H9 (cell line): ENCODE data around the gene SAMD8. TPM values are rescaled to one million over a fixed set of nuclear protein-coding genes. Genes with fewer than 3 reads are reported as not detected.

Experiments used
- DNase-seq: peaks from one replicate; pipeline ENCODE4 v3.0.0-alpha.2; 2017
- H2AFZ ChIP-seq: one replicate; pipeline ENCODE4 v1.6.1; 2013; ENCODE audit warnings: mild to moderate bottlenecking, low read length, control low read depth, moderate library complexity
- H2AK5ac ChIP-seq: 2 replicates; pipeline ENCODE4 v1.6.1; 2013; ENCODE audit warnings: low read length, control low read depth, mixed read lengths; ENCODE audit not compliant: insufficient read length
- H2BK120ac ChIP-seq: one replicate; pipeline ENCODE4 v1.6.1; 2013; ENCODE audit warnings: low read depth, mild to moderate bottlenecking, low read length, control low read depth, inconsistent platforms; ENCODE audit not compliant: poor library complexity, severe bottlenecking
- H2BK12ac ChIP-seq: 2 replicates; pipeline ENCODE4 v1.6.1; 2013; ENCODE audit warnings: low read length, control low read depth, mixed read lengths, low read depth; ENCODE audit not compliant: insufficient read length
- H2BK15ac ChIP-seq: 2 replicates; pipeline ENCODE4 v1.6.1; 2013; ENCODE audit warnings: low read depth, low read length, control low read depth
- H2BK20ac ChIP-seq: one replicate; pipeline ENCODE4 v1.6.1; 2013; ENCODE audit warnings: low read depth, mild to moderate bottlenecking, low read length, control low read depth, inconsistent platforms; ENCODE audit not compliant: poor library complexity, severe bottlenecking
- H2BK5ac ChIP-seq: 2 replicates; pipeline ENCODE4 v1.6.1; 2013; ENCODE audit warnings: low read length, control low read depth, mixed read lengths; ENCODE audit not compliant: insufficient read length
- H3K14ac ChIP-seq: 2 replicates; pipeline ENCODE4 v1.6.1; 2013; ENCODE audit warnings: low read length, control low read depth; ENCODE audit not compliant: insufficient read depth
- H3K18ac ChIP-seq: 2 replicates; pipeline ENCODE4 v1.6.1; 2013; ENCODE audit warnings: low read depth, mild to moderate bottlenecking, mixed read lengths, low read length, control low read depth; ENCODE audit not compliant: insufficient read length
- H3K23ac ChIP-seq: 2 replicates; pipeline ENCODE4 v1.6.1; 2013; ENCODE audit warnings: low read length, control low read depth, mixed read lengths, low read depth; ENCODE audit not compliant: insufficient read length
- H3K23me2 ChIP-seq: 2 replicates; pipeline ENCODE4 v1.6.1; 2013; ENCODE audit warnings: low read depth, mild to moderate bottlenecking, mixed read lengths, low read length, control low read depth; ENCODE audit not compliant: insufficient read length, poor library complexity, severe bottlenecking
- H3K27ac ChIP-seq: 2 replicates; pipeline ENCODE4 v1.5.1; 2013; ENCODE audit warnings: low read length, control low read depth, mixed read lengths, low read depth; ENCODE audit not compliant: insufficient read length
- H3K27me3 ChIP-seq: 2 replicates; pipeline ENCODE4 v1.6.1; 2013; ENCODE audit warnings: low read length, control low read depth, inconsistent platforms; ENCODE audit not compliant: insufficient read depth
- H3K4ac ChIP-seq: 2 replicates; pipeline ENCODE4 v1.6.1; 2013; ENCODE audit warnings: low read depth, mild to moderate bottlenecking, control low read depth, inconsistent platforms, low read length, moderate library complexity
- H3K4me1 ChIP-seq: 2 replicates; pipeline ENCODE4 v1.6.1; 2013; ENCODE audit warnings: low read length, control low read depth, inconsistent platforms; ENCODE audit not compliant: insufficient read depth
- H3K4me2 ChIP-seq: 2 replicates; pipeline ENCODE4 v1.6.1; 2013; ENCODE audit warnings: low read length, control low read depth, mixed read lengths; ENCODE audit not compliant: insufficient read length, insufficient read depth
- H3K56ac ChIP-seq: 2 replicates; pipeline ENCODE4 v1.6.1; 2013; ENCODE audit warnings: low read depth, mild to moderate bottlenecking, mixed read lengths, low read length, control low read depth; ENCODE audit not compliant: insufficient read length
- H3K79me1 ChIP-seq: 2 replicates; pipeline ENCODE4 v1.6.1; 2013; ENCODE audit warnings: low read depth, mild to moderate bottlenecking, moderate library complexity, low read length, control low read depth, inconsistent platforms; ENCODE audit not compliant: insufficient read depth, poor library complexity, severe bottlenecking
- H3K79me2 ChIP-seq: 2 replicates; pipeline ENCODE4 v1.6.1; 2013; ENCODE audit warnings: low read length, control low read depth, inconsistent platforms; ENCODE audit not compliant: insufficient read depth
- H3K9ac ChIP-seq: 2 replicates; pipeline ENCODE4 v1.6.1; 2013; ENCODE audit warnings: low read length, control low read depth, mixed read lengths; ENCODE audit not compliant: insufficient read length; ENCODE audit errors: extremely low read depth
- H3K9me3 ChIP-seq: one replicate; pipeline ENCODE4 v1.6.1; 2013; ENCODE audit warnings: low read depth, low read length, inconsistent platforms; ENCODE audit not compliant: control insufficient read depth
- H3T11ph ChIP-seq: one replicate; pipeline ENCODE4 v1.6.1; 2013; ENCODE audit warnings: mild to moderate bottlenecking, low read length, control low read depth, inconsistent platforms
- H4K20me1 ChIP-seq: one replicate; pipeline ENCODE4 v1.6.1; 2013; ENCODE audit not compliant: control insufficient read depth, insufficient read length, insufficient read depth
- H4K5ac ChIP-seq: 2 replicates; pipeline ENCODE4 v1.6.1; 2013; ENCODE audit warnings: low read depth, mild to moderate bottlenecking, mixed read lengths, low read length, control low read depth; ENCODE audit not compliant: insufficient read length
- H4K8ac ChIP-seq: replicated peaks from 2 replicates; pipeline ENCODE4 v1.6.1; 2013; ENCODE audit warnings: low read length, control low read depth, mixed read lengths, low read depth; ENCODE audit not compliant: insufficient read length
- H4K91ac ChIP-seq: 2 replicates; pipeline ENCODE4 v1.6.1; 2013; ENCODE audit warnings: low read depth, mild to moderate bottlenecking, moderate library complexity, mixed read lengths, low read length, control low read depth; ENCODE audit not compliant: insufficient read length
- H3K27ac Mint-ChIP-seq, 3 experiments: 2 replicates in 2 of 3; 3 replicates in 1 of 3; pipeline ENCODE4 v1.8.0; 2020 to 2021; ENCODE audit warnings: mixed read lengths in 3 of 3, mild to moderate bottlenecking in 1 of 3, moderate library complexity in 1 of 3
- H3K27me3 Mint-ChIP-seq: 2 replicates; pipeline ENCODE4 v1.8.0; 2021; ENCODE audit warnings: low read depth, mild to moderate bottlenecking, moderate library complexity, mixed read lengths
- H3K36me3 Mint-ChIP-seq, 3 experiments: 2 replicates in 2 of 3; 3 replicates in 1 of 3; pipeline ENCODE4 v1.8.0; 2020 to 2021; ENCODE audit warnings: low read depth in 3 of 3, mixed read lengths in 3 of 3; ENCODE audit not compliant: insufficient read depth in 1 of 3
- H3K4me1 Mint-ChIP-seq, 2 experiments: 2 replicates each; pipeline ENCODE4 v1.8.0; 2020; ENCODE audit warnings: mixed read lengths in 2 of 2
- H3K4me3 Mint-ChIP-seq, 2 experiments: 2 replicates in 1 of 2; 3 replicates in 1 of 2; pipeline ENCODE4 v1.8.0; 2020 to 2021; ENCODE audit warnings: mild to moderate bottlenecking in 2 of 2, mixed read lengths in 2 of 2, moderate library complexity in 1 of 2
- H3K9me3 Mint-ChIP-seq, 2 experiments: 2 replicates in 1 of 2; 3 replicates in 1 of 2; pipeline ENCODE4 v1.8.0; 2020; ENCODE audit warnings: mild to moderate bottlenecking in 2 of 2, mixed read lengths in 2 of 2, moderate library complexity in 1 of 2
- CTCF ChIP-seq: fragments of 200-600 bp; sonication (generic); conservative IDR thresholded peaks from 3 replicates; pipeline ENCODE4 v1.8.0; 2021; ENCODE audit warnings: antibody characterized with exemption, mild to moderate bottlenecking
- WGBS: extraction: QIAGEN DNeasy Blood & Tissue Kit; methylation state at CpG from one replicate; pipeline ENCODE4 v1.1.7; 2013; ENCODE audit warnings: missing lambda C conversion rate, low lambda C conversion rate, mixed read lengths; ENCODE audit not compliant: insufficient read length; ENCODE audit errors: extremely low coverage; 5-methylcytosine and 5-hydroxymethylcytosine counted together
- total RNA-seq: library from RNA; stranded (reverse); gene quantifications from 2 replicates; pipeline ENCODE4 v1.2.1, GENCODE V29; 2021

The SAMD8 gene
- total RNA-seq, 1 experiment from 2014 or later: 18.8 TPM

GRCh38 chr10:75150656-75151055 is 39.2 kb downstream of the SAMD8 start:
- Histone ChIP-seq H3K9ac (no peak overlapping the region), H3K4ac (no peak overlapping the region), H3K14ac (no peak overlapping the region), H2AFZ (no peak overlapping the region), H3K27me3 (no peaks in the 10 kb centered on the region), H3K9me3 (no peaks in the 10 kb centered on the region), H3K56ac (no peak overlapping the region), H3K23me2 (no peaks in the 10 kb centered on the region), H3K23ac (no peak overlapping the region), H3K79me1 (no peaks in the 10 kb centered on the region), H2BK15ac (no peak overlapping the region), H2BK20ac (no peak overlapping the region), H3K27ac (no peak overlapping the region), H2BK120ac (no peak overlapping the region), H3K4me1 (no peaks in the 10 kb centered on the region), H4K5ac (no peak overlapping the region), H4K91ac (no peak overlapping the region), H2BK5ac (no peak overlapping the region), H3K18ac (no peak overlapping the region), H2BK12ac (no peak overlapping the region), H2AK5ac (no peak overlapping the region), H4K20me1 (no peaks in the 10 kb centered on the region), H3K4me2 (no peak overlapping the region), H3T11ph (no peak overlapping the region), H4K8ac (no peak overlapping the region), H3K79me2 (peaks cover 5% of the 10 kb centered on the region; the same call in 1 of the 2 replicates)
- DNase-seq: no peak
- no CpG with 5 or more reads among the region's 5 CpGs for WGBS
- no peak overlapping the region for H3K4me3 Mint-ChIP-seq
- H3K4me1 Mint-ChIP-seq: no peaks in the 10 kb centered on the region
- H3K27me3 Mint-ChIP-seq: no peaks in the 10 kb centered on the region
- peaks cover 8 to 24% (median 22%) of the 10 kb centered on the region in 3 experiments; a peak in 6 of 7 replicates for H3K36me3 Mint-ChIP-seq
- no peak for TF ChIP-seq CTCF
- H3K9me3 Mint-ChIP-seq: no peaks in the 10 kb centered on the region
- H3K27ac Mint-ChIP-seq: no peak overlapping the region
